ENCODE data around the gene LRRC10. TPM values are rescaled to one million over a fixed set of nuclear protein-coding genes. Genes with fewer than 3 reads are reported as not detected.
A peak's percentile ranks its signal among the peaks of the same experiment; 100 is the strongest.

LRRC10 gene
- total RNA-seq, 1 experiment from 2014 or later: not detected

DNA sequence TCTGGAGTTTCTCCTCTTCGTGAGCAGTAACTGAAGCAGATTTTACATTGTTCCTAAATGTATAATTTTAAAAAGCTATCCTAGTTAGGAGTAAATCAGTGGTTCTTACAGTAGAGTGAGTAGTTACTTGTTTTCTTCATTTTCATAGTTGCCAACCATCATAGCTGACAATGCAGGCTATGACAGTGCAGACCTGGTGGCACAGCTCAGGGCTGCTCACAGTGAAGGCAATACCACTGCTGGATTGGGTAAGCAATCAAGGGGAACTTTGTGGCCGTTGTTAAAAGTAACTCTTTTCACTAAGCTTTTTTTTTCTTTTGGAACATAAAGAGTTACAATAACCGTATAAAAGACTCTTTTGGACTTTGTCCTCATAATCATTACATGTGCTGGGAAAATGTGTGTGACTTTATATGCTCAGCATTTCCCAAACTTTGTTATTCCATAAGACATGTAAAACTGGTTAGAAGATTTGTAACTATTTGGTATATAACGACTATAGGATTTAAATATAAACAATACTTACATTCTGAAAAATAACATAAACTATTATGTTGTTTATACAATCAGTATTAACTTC is 12.4 kb downstream of the LRRC10 start:
- Histone ChIP-seq H3K27me3 (ENCODE audit: control insufficient read depth, insufficient read depth, low read length) (no peaks in the 10 kb centered on the region), H3K4me3 (ENCODE audit: low read depth in 2 of 2, low read length in 2 of 2) (no peak overlapping the region), H3K27ac (ENCODE audit: low read length) (no peak overlapping the region), H3K9me3 (ENCODE audit: control insufficient read depth, insufficient read depth, low read depth, low read length) (no peaks in the 10 kb centered on the region), H3K4me1 (ENCODE audit: control insufficient read depth, insufficient read depth, low read length) (no peaks in the 10 kb centered on the region), H3K36me3 (ENCODE audit: control insufficient read depth, insufficient read depth, low read length) (peaks cover 79% of the 10 kb centered on the region)
- ChIA-PET CTCF (no interaction called here), POLR2A (no interaction called here)
- ATAC-seq (no peak), DNase-seq (ENCODE audit: low read depth, low spot score) (no peak)
- BruUV-seq (replicated peaks): no TSS peak
- intact Hi-C loops (cut with micrococcal nuclease; ENCODE audit: unreplicated experiment) (no loop called here), in situ Hi-C loops (cut with HindIII; ENCODE audit: low pct_unique_long_range_greater_than_20kb, low sequenced_read_pairs) (loop anchor here (25.0 kb wide), 1 partner anchor 111 kb away; no protein-coding TSS in a partner anchor)
- no peak for TF ChIP-seq SIN3A (IDR thresholded peaks at IDR 0.05; ENCODE audit: borderline replicate concordance, insufficient read depth, low read depth, low read length)
- TF ChIP-seq, protein P1, sequence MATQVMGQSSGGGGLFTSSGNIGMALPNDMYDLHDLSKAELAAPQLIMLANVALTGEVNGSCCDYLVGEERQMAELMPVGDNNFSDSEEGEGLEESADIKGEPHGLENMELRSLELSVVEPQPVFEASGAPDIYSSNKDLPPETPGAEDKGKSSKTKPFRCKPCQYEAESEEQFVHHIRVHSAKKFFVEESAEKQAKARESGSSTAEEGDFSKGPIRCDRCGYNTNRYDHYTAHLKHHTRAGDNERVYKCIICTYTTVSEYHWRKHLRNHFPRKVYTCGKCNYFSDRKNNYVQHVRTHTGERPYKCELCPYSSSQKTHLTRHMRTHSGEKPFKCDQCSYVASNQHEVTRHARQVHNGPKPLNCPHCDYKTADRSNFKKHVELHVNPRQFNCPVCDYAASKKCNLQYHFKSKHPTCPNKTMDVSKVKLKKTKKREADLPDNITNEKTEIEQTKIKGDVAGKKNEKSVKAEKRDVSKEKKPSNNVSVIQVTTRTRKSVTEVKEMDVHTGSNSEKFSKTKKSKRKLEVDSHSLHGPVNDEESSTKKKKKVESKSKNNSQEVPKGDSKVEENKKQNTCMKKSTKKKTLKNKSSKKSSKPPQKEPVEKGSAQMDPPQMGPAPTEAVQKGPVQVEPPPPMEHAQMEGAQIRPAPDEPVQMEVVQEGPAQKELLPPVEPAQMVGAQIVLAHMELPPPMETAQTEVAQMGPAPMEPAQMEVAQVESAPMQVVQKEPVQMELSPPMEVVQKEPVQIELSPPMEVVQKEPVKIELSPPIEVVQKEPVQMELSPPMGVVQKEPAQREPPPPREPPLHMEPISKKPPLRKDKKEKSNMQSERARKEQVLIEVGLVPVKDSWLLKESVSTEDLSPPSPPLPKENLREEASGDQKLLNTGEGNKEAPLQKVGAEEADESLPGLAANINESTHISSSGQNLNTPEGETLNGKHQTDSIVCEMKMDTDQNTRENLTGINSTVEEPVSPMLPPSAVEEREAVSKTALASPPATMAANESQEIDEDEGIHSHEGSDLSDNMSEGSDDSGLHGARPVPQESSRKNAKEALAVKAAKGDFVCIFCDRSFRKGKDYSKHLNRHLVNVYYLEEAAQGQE (IDR thresholded peaks at IDR 0.05; ENCODE audit: insufficient read depth in 1 of 2, low read depth in 2 of 2, low read length in 1 of 2): no peak
- TF ChIP-seq, protein P2, sequence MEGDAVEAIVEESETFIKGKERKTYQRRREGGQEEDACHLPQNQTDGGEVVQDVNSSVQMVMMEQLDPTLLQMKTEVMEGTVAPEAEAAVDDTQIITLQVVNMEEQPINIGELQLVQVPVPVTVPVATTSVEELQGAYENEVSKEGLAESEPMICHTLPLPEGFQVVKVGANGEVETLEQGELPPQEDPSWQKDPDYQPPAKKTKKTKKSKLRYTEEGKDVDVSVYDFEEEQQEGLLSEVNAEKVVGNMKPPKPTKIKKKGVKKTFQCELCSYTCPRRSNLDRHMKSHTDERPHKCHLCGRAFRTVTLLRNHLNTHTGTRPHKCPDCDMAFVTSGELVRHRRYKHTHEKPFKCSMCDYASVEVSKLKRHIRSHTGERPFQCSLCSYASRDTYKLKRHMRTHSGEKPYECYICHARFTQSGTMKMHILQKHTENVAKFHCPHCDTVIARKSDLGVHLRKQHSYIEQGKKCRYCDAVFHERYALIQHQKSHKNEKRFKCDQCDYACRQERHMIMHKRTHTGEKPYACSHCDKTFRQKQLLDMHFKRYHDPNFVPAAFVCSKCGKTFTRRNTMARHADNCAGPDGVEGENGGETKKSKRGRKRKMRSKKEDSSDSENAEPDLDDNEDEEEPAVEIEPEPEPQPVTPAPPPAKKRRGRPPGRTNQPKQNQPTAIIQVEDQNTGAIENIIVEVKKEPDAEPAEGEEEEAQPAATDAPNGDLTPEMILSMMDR (IDR thresholded peaks at IDR 0.05): no peak

DNA sequence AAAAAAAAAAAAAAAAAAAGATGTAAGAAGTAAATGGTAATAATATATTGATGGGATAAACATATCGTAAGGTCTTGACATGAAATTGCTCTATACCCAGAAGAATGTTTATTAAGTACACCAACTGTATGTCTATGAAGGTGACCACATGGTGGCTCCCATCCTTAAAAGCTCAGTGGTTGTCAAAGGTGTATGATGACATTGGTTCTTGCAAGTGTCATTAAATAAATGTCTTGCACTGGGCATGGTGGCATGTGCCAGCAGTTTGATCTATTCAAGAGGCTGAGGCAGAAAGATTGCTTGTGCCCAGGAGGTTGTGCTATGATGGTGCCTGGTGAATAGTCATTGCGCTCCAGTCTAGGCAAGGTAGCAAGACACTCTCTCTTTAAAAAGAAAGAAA is 15.0 kb downstream of the LRRC10 start:
- Histone ChIP-seq H3K9me3 (ENCODE audit: control insufficient read depth, insufficient read depth, low read depth, low read length) (no peaks in the 10 kb centered on the region), H3K36me3 (ENCODE audit: control insufficient read depth, insufficient read depth, low read length) (peaks cover 79% of the 10 kb centered on the region), H3K4me1 (ENCODE audit: control insufficient read depth, insufficient read depth, low read length) (no peaks in the 10 kb centered on the region), H3K4me3 (ENCODE audit: low read depth in 2 of 2, low read length in 2 of 2) (no peak overlapping the region), H3K27ac (ENCODE audit: low read length) (no peak overlapping the region), H3K27me3 (ENCODE audit: control insufficient read depth, insufficient read depth, low read length) (no peaks in the 10 kb centered on the region)
- ATAC-seq (no peak), DNase-seq (ENCODE audit: low read depth, low spot score) (no peak)
- no peak for TF ChIP-seq TCF7L2 (IDR thresholded peaks at IDR 0.05; ENCODE audit: low read depth, low read length)
- TF ChIP-seq, protein P2 (IDR thresholded peaks at IDR 0.05): peak; percentile 22; the same call in 1 of the 2 replicates
- no TSS peak for BruUV-seq (replicated peaks)
- POLR2A ChIA-PET: no interaction called here
- CTCF ChIA-PET: interaction anchor here (0.6 to 0.7 kb wide), 2 partner anchors 143 to 275 kb away, joined by 5 to 7 read pairs; no protein-coding TSS in a partner anchor
- in situ Hi-C loops (cut with HindIII; ENCODE audit: low pct_unique_long_range_greater_than_20kb, low sequenced_read_pairs) (loop anchor here (25.0 kb wide), 1 partner anchor 108 kb away; no protein-coding TSS in a partner anchor), intact Hi-C loops (cut with micrococcal nuclease; ENCODE audit: unreplicated experiment) (no loop called here)
